DND-41 (cell line): ENCODE measurements around the gene OSBPL5.

Experiments
- CTCF ChIP-seq: IDR thresholded peaks from 2 replicates; pipeline ENCODE4 v1.5.1; 2012; ENCODE audit warnings: borderline replicate concordance, low read length, moderate library complexity, mild to moderate bottlenecking; ENCODE audit not compliant: poor library complexity, severe bottlenecking; ENCODE audit errors: extremely low read depth
- EZH2 ChIP-seq: IDR thresholded peaks from 3 replicates; pipeline ENCODE4 v1.6.1; 2012; ENCODE audit warnings: borderline replicate concordance, low read depth, mild to moderate bottlenecking, moderate library complexity, low read length, inconsistent platforms; ENCODE audit not compliant: severe bottlenecking

GRCh38 chr11:3040881-3041280, 124.2 kb downstream of the OSBPL5 start:
- TF ChIP-seq EZH2 (no peak), CTCF (no peak)
